ENCODE data around the gene DEXI. TPM values are rescaled to one million over a fixed set of nuclear protein-coding genes. Genes with fewer than 3 reads are reported as not detected.
A peak's percentile ranks its signal among the peaks of the same experiment; 100 is the strongest.

The DEXI gene
- total RNA-seq, 4 donors from 2014 or later = 74.4 to 96.3 (median 85.5) TPM

GRCh38 chr16:10981697-10982216 is 39.5 kb upstream of the DEXI start:
- WGBS, 2 donors = 84 to 85% methylated on average over 4 of the region's 4 CpGs
- Histone ChIP-seq H3K36me3 (peaks cover 0 to 56% (median 13%) of the 10 kb centered on the region in 3 donors), H3K27me3 (no peaks in the 10 kb centered on the region), H3K4me3 (no peak overlapping the region), H3K4me1 (peaks cover 0 to 32% (median 0%) of the 10 kb centered on the region in 4 donors), H3K9me3 (no peaks in the 10 kb centered on the region), H3K27ac (no peak overlapping the region)
- TF ChIP-seq CTCF (IDR thresholded peaks at IDR 0.05) (peak in 1 of 5 experiments; percentile 12), EP300 (IDR thresholded peaks at IDR 0.05) (no peak)
- DNase-seq (ENCODE audit: low spot score in 2 of 2) = no peak

GRCh38 chr16:10980813-10981212 is 38.5 kb upstream of the DEXI start:
- DNase-seq (ENCODE audit: low spot score in 2 of 2) = no peak
- no peak for TF ChIP-seq CTCF (IDR thresholded peaks at IDR 0.05)
- TF ChIP-seq POLR2A (IDR thresholded peaks at IDR 0.05) = no peak
- no peak for TF ChIP-seq EP300 (IDR thresholded peaks at IDR 0.05)
- Histone ChIP-seq H3K36me3 (peaks cover 0 to 64% (median 13%) of the 10 kb centered on the region in 3 donors), H3K27me3 (no peaks in the 10 kb centered on the region), H3K4me3 (no peak overlapping the region), H3K27ac (no peak overlapping the region), H3K4me1 (peaks cover 0 to 32% (median 0%) of the 10 kb centered on the region in 4 donors), H3K9me3 (no peaks in the 10 kb centered on the region)
- 84 to 94% methylated on average over 3 of the region's 3 CpGs for WGBS, 2 donors

- TF ChIP-seq CTCF (IDR thresholded peaks at IDR 0.05) (no peak), EP300 (IDR thresholded peaks at IDR 0.05) (peak in 1 of 2 donors; percentile 55), POLR2A (IDR thresholded peaks at IDR 0.05) (no peak)
- H3K36me3 ChIP-seq = peaks cover 0 to 71% (median 8%) of the 10 kb centered on the region in 3 donors
- DNase-seq (ENCODE audit: low spot score in 2 of 2) = peak in 1 of 2 donors; percentile 31
- WGBS, 2 donors = 49 to 55% methylated on average over 19 of the region's 19 CpGs
- peak overlapping the region in 2 of 4 donors; percentile 48 to 49 for H3K27ac ChIP-seq
- no peak overlapping the region for H3K4me3 ChIP-seq
- no peaks in the 10 kb centered on the region for H3K9me3 ChIP-seq
- peaks cover 0 to 32% (median 0%) of the 10 kb centered on the region in 4 donors for H3K4me1 ChIP-seq
- H3K27me3 ChIP-seq = no peaks in the 10 kb centered on the region
Observed at GRCh38 chr16:10979717-10980601, 37.7 kb upstream of the DEXI start.

- H3K4me3 ChIP-seq = no peak overlapping the region
- H3K27me3 ChIP-seq = no peaks in the 10 kb centered on the region
- peaks cover 0 to 72% (median 8%) of the 10 kb centered on the region in 3 donors for H3K36me3 ChIP-seq
- H3K27ac ChIP-seq = peak overlapping the region in 1 of 4 donors; percentile 48
- no peaks in the 10 kb centered on the region for H3K9me3 ChIP-seq
- WGBS, 2 donors = 66% methylated on average over 14 of the region's 14 CpGs
- H3K4me1 ChIP-seq = peaks cover 0 to 32% (median 0%) of the 10 kb centered on the region in 4 donors
- DNase-seq (ENCODE audit: low spot score in 2 of 2) = no peak
- no peak for TF ChIP-seq POLR2A (IDR thresholded peaks at IDR 0.05)
- TF ChIP-seq EP300 (IDR thresholded peaks at IDR 0.05) = no peak
- TF ChIP-seq CTCF (IDR thresholded peaks at IDR 0.05) = no peak
Observed at GRCh38 chr16:10978871-10979446, 36.7 kb upstream of the DEXI start.
